ENCODE results near the gene ARHGDIG. TPM values are rescaled to one million over a fixed set of nuclear protein-coding genes. Genes with fewer than 3 reads are reported as not detected.
"Not testable (repeated sequence)": the region's sequence is repeated elsewhere in the genome, so short reads cannot be mapped to it uniquely, and the experiment has no call there.

The ARHGDIG gene
- total and polyA plus RNA-seq, 7 experiments from 2014 or later: 1.2 to 2.1 (median 1.4) TPM; not detected in 4

- Histone ChIP-seq H3K27me3 (ENCODE audit: control insufficient read depth in 2 of 2, insufficient read depth in 2 of 2, low read length in 2 of 2) (no peaks in the 10 kb centered on the region), H3K36me3 (ENCODE audit: control insufficient read depth in 2 of 3, insufficient read depth in 3 of 3, low read length in 3 of 3) (peaks cover 0 to 4% (median 3%) of the 10 kb centered on the region in 3 experiments), H3K9me3 (ENCODE audit: control insufficient read depth in 2 of 3, low read length in 3 of 3) (no peaks in the 10 kb centered on the region), H3K4me3 (ENCODE audit: low read length) (peak overlapping the region; percentile 71), H3K27ac (ENCODE audit: low read depth, low read length) (peak overlapping the region; percentile 92), H3K4me1 (ENCODE audit: control insufficient read depth in 2 of 2, insufficient read depth in 2 of 2, low read length in 2 of 2) (peaks cover 49 to 51% of the 10 kb centered on the region in 2 donors)
- Mint-ChIP-seq H3K9me3 (peaks cover 0 to 5% (median 0%) of the 10 kb centered on the region in 11 donors), H3K4me3 (peak overlapping the region; percentile 73 to 90 (median 86)), H3K4me1 (peaks cover 25 to 73% (median 52%) of the 10 kb centered on the region in 7 donors), H3K27ac (peak overlapping the region; percentile 66 to 99 (median 96)), H3K36me3 (peaks cover 0 to 7% (median 3%) of the 10 kb centered on the region in 5 donors), H3K27me3 (peaks cover 0 to 2% (median 0%) of the 10 kb centered on the region in 5 donors)
- ChIA-PET POLR2A (interaction anchor here (0.6 to 2.3 kb wide), 10 partner anchors 11 to 97 kb away, joined by 3 to 11 read pairs (median 3); partner anchors contain the start of gene AXIN1), CTCF (interaction anchor here (1.3 kb wide), 1 partner anchor 90 kb away, joined by 6 read pairs; the partner anchor contains the start of gene FAM234A)
- no peak for ATAC-seq
- no peak for DNase-seq
- intact Hi-C loops (cut with micrococcal nuclease): loop anchor here in 1 of 2 donors (1.0 kb wide), 1 partner anchor 90 kb away; no protein-coding TSS in a partner anchor
Measured at GRCh38 chr16:325375-326145, 45.2 kb downstream of the ARHGDIG start.

GRCh38 chr16:330741-331140, 50.4 kb downstream of the ARHGDIG start:
- intact Hi-C loops (cut with micrococcal nuclease): no loop called here
- no peak for DNase-seq
- Histone ChIP-seq H3K27me3 (ENCODE audit: control insufficient read depth in 2 of 2, insufficient read depth in 2 of 2, low read length in 2 of 2) (no peaks in the 10 kb centered on the region), H3K36me3 (ENCODE audit: control insufficient read depth in 2 of 3, insufficient read depth in 3 of 3, low read length in 3 of 3) (peaks cover 0 to 8% (median 7%) of the 10 kb centered on the region in 3 experiments), H3K4me3 (ENCODE audit: low read length) (no peak overlapping the region), H3K9me3 (ENCODE audit: control insufficient read depth in 2 of 3, low read length in 3 of 3) (no peaks in the 10 kb centered on the region), H3K27ac (ENCODE audit: low read depth, low read length) (no peak overlapping the region), H3K4me1 (ENCODE audit: control insufficient read depth in 2 of 2, insufficient read depth in 2 of 2, low read length in 2 of 2) (peaks cover 39 to 41% of the 10 kb centered on the region in 2 donors)
- POLR2A ChIA-PET: interaction anchor here (0.7 kb wide), 1 partner anchor 477 kb away, joined by 3 read pairs; no protein-coding TSS in a partner anchor
- CTCF ChIA-PET: no interaction called here
- no peak for ATAC-seq
- peaks cover 26 to 75% (median 61%) of the 10 kb centered on the region in 7 donors for H3K4me1 Mint-ChIP-seq
- H3K27ac Mint-ChIP-seq: peak overlapping the region in 3 of 9 donors; percentile 24 to 81 (median 57)
- no peaks in the 10 kb centered on the region for H3K9me3 Mint-ChIP-seq
- no peak overlapping the region for H3K4me3 Mint-ChIP-seq
- peaks cover 0 to 4% (median 0%) of the 10 kb centered on the region in 5 donors for H3K27me3 Mint-ChIP-seq
- peaks cover 0 to 7% (median 5%) of the 10 kb centered on the region in 5 donors for H3K36me3 Mint-ChIP-seq

- H3K9me3 ChIP-seq (ENCODE audit: control insufficient read depth in 2 of 3, low read length in 3 of 3); H3K9me3 Mint-ChIP-seq; H3K27ac ChIP-seq (ENCODE audit: low read depth, low read length); H3K4me3 ChIP-seq (ENCODE audit: low read length); H3K36me3 Mint-ChIP-seq; intact Hi-C loops (cut with micrococcal nuclease); H3K27me3 Mint-ChIP-seq; H3K27me3 ChIP-seq (ENCODE audit: control insufficient read depth in 2 of 2, insufficient read depth in 2 of 2, low read length in 2 of 2); CTCF ChIA-PET; H3K36me3 ChIP-seq (ENCODE audit: control insufficient read depth in 2 of 3, insufficient read depth in 3 of 3, low read length in 3 of 3); ATAC-seq; DNase-seq: not testable (repeated sequence)
- POLR2A ChIA-PET: interaction anchor here (0.7 kb wide), 1 partner anchor 476 kb away, joined by 3 read pairs; no protein-coding TSS in a partner anchor
- Mint-ChIP-seq H3K27ac (peak overlapping the region in 2 of 9 donors; percentile 12 to 81), H3K4me1 (peaks cover 28 to 77% (median 65%) of the 10 kb centered on the region in 7 donors), H3K4me3 (peak overlapping the region in 2 of 10 donors; percentile 39 to 51)
- H3K4me1 ChIP-seq (ENCODE audit: control insufficient read depth in 2 of 2, insufficient read depth in 2 of 2, low read length in 2 of 2): peaks cover 38 to 42% of the 10 kb centered on the region in 2 donors
Measured at GRCh38 chr16:331181-331814, 50.9 kb downstream of the ARHGDIG start.

Other genes starting within 250 kb of the ARHGDIG start
- gene POLR3K, start 227.0 kb upstream of the ARHGDIG start, total RNA-seq: 10 to 100 TPM in 4 of 5 experiments, 1 to 10 TPM in 1; 8.5 to 45.4 (median 18.9) TPM
- gene POLR3K, start 227.0 kb upstream of the ARHGDIG start, polyA plus RNA-seq: 10 to 100 TPM; 20.4 to 28.6 TPM
- 10 to 100 TPM in 4 of 5 experiments, 1 to 10 TPM in 1; 9.8 to 57.4 (median 11.7) TPM for gene SNRNP25, start 226.8 kb upstream of the ARHGDIG start, total RNA-seq
- 10 to 100 TPM; 20.5 to 21.5 TPM for gene SNRNP25, start 226.8 kb upstream of the ARHGDIG start, polyA plus RNA-seq
- gene RHBDF1, start 208.0 kb upstream of the ARHGDIG start, total RNA-seq: 1 to 10 TPM in 1 of 5 experiments, under 1 TPM in 1, not detected in 3; 0.66 to 1.6 TPM
- not detected for gene RHBDF1, start 208.0 kb upstream of the ARHGDIG start, polyA plus RNA-seq
- gene MPG, start 202.4 kb upstream of the ARHGDIG start, total RNA-seq: 10 to 100 TPM; 17.5 to 59.5 (median 25.4) TPM
- 10 to 100 TPM; 50.5 to 52.3 TPM for gene MPG, start 202.4 kb upstream of the ARHGDIG start, polyA plus RNA-seq
- gene NPRL3, start 141.9 kb upstream of the ARHGDIG start, total RNA-seq: 10 to 100 TPM; 33.7 to 53.1 (median 38.0) TPM
- gene NPRL3, start 141.9 kb upstream of the ARHGDIG start, polyA plus RNA-seq: 10 to 100 TPM in 1 of 2 donors, 1 to 10 TPM in 1; 9.9 to 19.6 TPM
- not detected for gene HBZ, start 127.9 kb upstream of the ARHGDIG start, total RNA-seq
- gene HBZ, start 127.9 kb upstream of the ARHGDIG start, polyA plus RNA-seq: not detected
- gene HBM, start 114.6 kb upstream of the ARHGDIG start, total RNA-seq: not detected
- gene HBM, start 114.6 kb upstream of the ARHGDIG start, polyA plus RNA-seq: not detected
- gene HBA2, start 107.7 kb upstream of the ARHGDIG start, total RNA-seq: 10 to 100 TPM in 1 of 5 experiments, 1 to 10 TPM in 1, under 1 TPM in 1, not detected in 2; 0.68 to 10.4 (median 1.1) TPM
- gene HBA2, start 107.7 kb upstream of the ARHGDIG start, polyA plus RNA-seq: under 1 TPM in 1 of 2 donors, not detected in 1; 0.63 TPM
- gene HBA1, start 103.9 kb upstream of the ARHGDIG start, total RNA-seq: 10 to 100 TPM in 1 of 5 experiments, 1 to 10 TPM in 2, not detected in 2; 1.1 to 33.5 (median 2.2) TPM
- not detected for gene HBA1, start 103.9 kb upstream of the ARHGDIG start, polyA plus RNA-seq
- gene HBQ1, start 100.1 kb upstream of the ARHGDIG start, total RNA-seq: not detected
- not detected for gene HBQ1, start 100.1 kb upstream of the ARHGDIG start, polyA plus RNA-seq
- gene LUC7L, start 51.1 kb upstream of the ARHGDIG start, total RNA-seq: 100 to 1,000 TPM in 4 of 5 experiments, 10 to 100 TPM in 1; 64.7 to 177 (median 154) TPM
- 10 to 100 TPM in 1 of 2 donors, 1 to 10 TPM in 1; 6.9 to 16.3 TPM for gene LUC7L, start 51.1 kb upstream of the ARHGDIG start, polyA plus RNA-seq
- gene FAM234A, start 45.8 kb upstream of the ARHGDIG start, total RNA-seq: 10 to 100 TPM; 30.4 to 43.9 (median 32.9) TPM
- gene FAM234A, start 45.8 kb upstream of the ARHGDIG start, polyA plus RNA-seq: 10 to 100 TPM; 31.3 to 42.2 TPM
- under 1 TPM in 2 of 5 experiments, not detected in 3; 0.17 to 0.22 TPM for gene RGS11, start 4.6 kb upstream of the ARHGDIG start, total RNA-seq
- gene RGS11, start 4.6 kb upstream of the ARHGDIG start, polyA plus RNA-seq: not detected
- gene PDIA2, start 2.6 kb downstream of the ARHGDIG start, total RNA-seq: under 1 TPM in 1 of 5 experiments, not detected in 4; 0.42 TPM
- gene PDIA2, start 2.6 kb downstream of the ARHGDIG start, polyA plus RNA-seq: not detected
- 10 to 100 TPM; 25.6 to 45.9 (median 37.5) TPM for gene AXIN1, start 72.1 kb downstream of the ARHGDIG start, total RNA-seq
- gene AXIN1, start 72.1 kb downstream of the ARHGDIG start, polyA plus RNA-seq: 1 to 10 TPM; 1.2 to 2.5 TPM
- 10 to 100 TPM; 21.9 to 86.2 (median 26.5) TPM for gene MRPL28, start 89.9 kb downstream of the ARHGDIG start, total RNA-seq
- 10 to 100 TPM; 44.1 to 71.7 TPM for gene MRPL28, start 89.9 kb downstream of the ARHGDIG start, polyA plus RNA-seq
- 100 to 1,000 TPM in 1 of 5 experiments, 10 to 100 TPM in 4; 32.2 to 107 (median 89.4) TPM for gene PGAP6, start 101.4 kb downstream of the ARHGDIG start, total RNA-seq
- gene PGAP6, start 101.4 kb downstream of the ARHGDIG start, polyA plus RNA-seq: 10 to 100 TPM; 17.0 to 52.4 TPM
- gene NME4, start 116.6 kb downstream of the ARHGDIG start, total RNA-seq: 10 to 100 TPM; 40.2 to 58.1 (median 42.9) TPM
- gene NME4, start 116.6 kb downstream of the ARHGDIG start, polyA plus RNA-seq: 10 to 100 TPM; 76.7 to 88.6 TPM
- 10 to 100 TPM in 3 of 5 experiments, 1 to 10 TPM in 2; 7.9 to 13.8 (median 11.6) TPM for gene DECR2, start 121.3 kb downstream of the ARHGDIG start, total RNA-seq
- 1 to 10 TPM; 7.8 to 7.9 TPM for gene DECR2, start 121.3 kb downstream of the ARHGDIG start, polyA plus RNA-seq
- gene RAB11FIP3, start 145.1 kb downstream of the ARHGDIG start, total RNA-seq: 10 to 100 TPM; 37.9 to 53.0 (median 45.5) TPM
- gene RAB11FIP3, start 145.1 kb downstream of the ARHGDIG start, polyA plus RNA-seq: 1 to 10 TPM in 1 of 2 donors, under 1 TPM in 1; 0.71 to 4.0 TPM
- 10 to 100 TPM; 51.0 to 89.8 (median 55.6) TPM for gene CAPN15, start 247.1 kb downstream of the ARHGDIG start, total RNA-seq
- gene CAPN15, start 247.1 kb downstream of the ARHGDIG start, polyA plus RNA-seq: 1 to 10 TPM; 3.2 to 7.5 TPM